PC-3 (cell line): ENCODE data around the gene URB2. TPM values are rescaled to one million over a fixed set of nuclear protein-coding genes. Genes with fewer than 3 reads are reported as not detected.

Source experiments
- ATAC-seq: fragments of 200-7000 bp; cut with Tn5 transposase; 2 replicates; pipeline ENCODE4 v1.9.1; 2020; ENCODE audit warnings: mild to moderate bottlenecking, moderate library complexity
- BruUV-seq: library from RNA; stranded (reverse); fragments of 400-500 nt; replicated peaks from 2 replicates; lab custom pipeline; 2021; lab: Mats Ljungman, UMichigan
- CTCF ChIA-PET: fragments of 300-600 bp; sonication (Branson Sonifier 250); formaldehyde crosslinking; loops from one replicate; lab custom pipeline; 2022; ENCODE audit warnings: antibody characterized with exemption; lab: Charles Lee
- POLR2A ChIA-PET: fragments of 300-600 bp; sonication (Branson Sonifier 250); formaldehyde crosslinking; loops from one replicate; lab custom pipeline; 2022; ENCODE audit warnings: antibody characterized with exemption; ENCODE audit not compliant: unreplicated experiment; lab: Charles Lee
- DNase-seq: peaks from one replicate; pipeline ENCODE4 v3.0.0-alpha.2; 2015
- H2AFZ ChIP-seq: fragments of 300-600 bp; sonication (generic); 2 replicates; pipeline ENCODE4 v1.6.0; 2016; ENCODE audit warnings: antibody characterized with exemption, low read length
- H3F3A ChIP-seq: fragments of 300-600 bp; sonication (generic); one replicate; pipeline ENCODE4 v1.6.0; 2017; ENCODE audit warnings: antibody characterized with exemption, low read length, control low read depth, mild to moderate bottlenecking; ENCODE audit not compliant: unreplicated experiment
- H3K27ac ChIP-seq: fragments of 300-600 bp; sonication (generic); 2 replicates; pipeline ENCODE4 v1.5.1; 2016; ENCODE audit warnings: mild to moderate bottlenecking, low read length
- H3K27me3 ChIP-seq: fragments of 300-600 bp; sonication (generic); 2 replicates; pipeline ENCODE4 v1.6.1; 2016; ENCODE audit warnings: low read length, mixed read lengths
- H3K36me3 ChIP-seq: fragments of 300-600 bp; sonication (generic); 2 replicates; pipeline ENCODE4 v1.6.1; 2016; ENCODE audit warnings: low read depth, mixed run types, low read length, mixed read lengths
- H3K4me1 ChIP-seq: fragments of 300-600 bp; sonication (generic); 2 replicates; pipeline ENCODE4 v1.5.1; 2016; ENCODE audit warnings: low read length; ENCODE audit not compliant: insufficient read depth
- H3K4me2 ChIP-seq: fragments of 300-600 bp; sonication (generic); 2 replicates; pipeline ENCODE4 v1.6.0; 2016; ENCODE audit warnings: low read length
- H3K4me3 ChIP-seq: fragments of 300-600 bp; sonication (generic); 2 replicates; pipeline ENCODE4 v1.5.1; 2016; ENCODE audit warnings: mild to moderate bottlenecking, low read length, mixed read lengths
- H3K79me2 ChIP-seq: fragments of 300-600 bp; sonication (generic); 2 replicates; pipeline ENCODE4 v1.6.1; 2017; ENCODE audit warnings: low read length, mixed read lengths
- H3K9ac ChIP-seq: fragments of 300-600 bp; sonication (generic); 2 replicates; pipeline ENCODE4 v1.6.0; 2016; ENCODE audit warnings: mild to moderate bottlenecking, low read length
- H3K9me2 ChIP-seq: fragments of 300-600 bp; sonication (generic); replicated peaks from 2 replicates; pipeline ENCODE4 v1.6.1; 2016; ENCODE audit warnings: mixed run types, low read length, mixed read lengths
- H3K9me3 ChIP-seq: fragments of 300-600 bp; sonication (generic); 2 replicates; pipeline ENCODE4 v1.6.1; 2016; ENCODE audit warnings: low read length, mixed read lengths
- H4K20me1 ChIP-seq: fragments of 300-600 bp; sonication (generic); 2 replicates; pipeline ENCODE4 v1.6.1; 2016; ENCODE audit warnings: low read length, mixed read lengths
- EZH2 ChIP-seq: fragments of 300-600 bp; sonication (generic); IDR thresholded peaks from one replicate; pipeline ENCODE4 v1.6.1; 2017; ENCODE audit warnings: antibody characterized with exemption, mild to moderate bottlenecking, low read length; ENCODE audit not compliant: unreplicated experiment
- EZH2phosphoT487 ChIP-seq: fragments of 300-600 bp; sonication (generic); IDR thresholded peaks from 2 replicates; pipeline ENCODE4 v1.6.1; 2018; ENCODE audit warnings: mild to moderate bottlenecking, antibody characterized with exemption, low read length, borderline replicate concordance
- intact Hi-C: fragments of 100-400 bp; cut with micrococcal nuclease; formaldehyde crosslinking; loops from 2 replicates; pipeline ENCODE4 v1.9.0; 2023
- total RNA-seq: library from RNA; depleted of rRNA; stranded (reverse); fragments of >200 nt; gene quantifications from 2 replicates; pipeline ENCODE4 v1.2.3, GENCODE V29; 2014
- TF ChIP-seq, protein P1 (sequence below): fragments of 300-600 bp; sonication (generic); conservative IDR thresholded peaks from 2 replicates; pipeline ENCODE4 v1.5.1; 2017; ENCODE audit warnings: antibody characterized with exemption, low read depth, mild to moderate bottlenecking, low read length

Gene URB2
- total RNA-seq, 1 experiment from 2014 or later: 26.2 TPM

DNA sequence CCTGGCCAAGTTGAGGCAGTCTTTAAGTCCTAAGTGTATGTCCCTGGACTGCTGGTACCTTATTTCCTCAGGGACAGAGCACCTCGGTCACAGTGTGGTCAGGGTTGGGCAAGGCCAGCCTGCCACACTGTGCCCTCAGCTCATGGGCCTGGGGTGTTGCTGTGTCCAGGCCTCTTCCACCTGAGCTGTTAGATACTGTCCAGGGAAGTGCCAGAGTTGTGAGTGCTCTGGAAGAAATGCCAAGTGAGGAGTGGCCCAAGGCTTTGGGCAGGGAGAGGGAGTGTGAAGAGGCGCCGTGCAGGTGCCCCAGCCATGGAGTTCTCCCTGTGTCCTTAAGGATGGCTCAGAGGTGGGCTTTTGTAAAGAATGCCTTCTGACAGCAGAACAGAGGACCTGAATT is 15.3 kb downstream of the URB2 start:
- H4K20me1 ChIP-seq: peaks cover 28% of the 10 kb centered on the region
- TF ChIP-seq, protein P1, sequence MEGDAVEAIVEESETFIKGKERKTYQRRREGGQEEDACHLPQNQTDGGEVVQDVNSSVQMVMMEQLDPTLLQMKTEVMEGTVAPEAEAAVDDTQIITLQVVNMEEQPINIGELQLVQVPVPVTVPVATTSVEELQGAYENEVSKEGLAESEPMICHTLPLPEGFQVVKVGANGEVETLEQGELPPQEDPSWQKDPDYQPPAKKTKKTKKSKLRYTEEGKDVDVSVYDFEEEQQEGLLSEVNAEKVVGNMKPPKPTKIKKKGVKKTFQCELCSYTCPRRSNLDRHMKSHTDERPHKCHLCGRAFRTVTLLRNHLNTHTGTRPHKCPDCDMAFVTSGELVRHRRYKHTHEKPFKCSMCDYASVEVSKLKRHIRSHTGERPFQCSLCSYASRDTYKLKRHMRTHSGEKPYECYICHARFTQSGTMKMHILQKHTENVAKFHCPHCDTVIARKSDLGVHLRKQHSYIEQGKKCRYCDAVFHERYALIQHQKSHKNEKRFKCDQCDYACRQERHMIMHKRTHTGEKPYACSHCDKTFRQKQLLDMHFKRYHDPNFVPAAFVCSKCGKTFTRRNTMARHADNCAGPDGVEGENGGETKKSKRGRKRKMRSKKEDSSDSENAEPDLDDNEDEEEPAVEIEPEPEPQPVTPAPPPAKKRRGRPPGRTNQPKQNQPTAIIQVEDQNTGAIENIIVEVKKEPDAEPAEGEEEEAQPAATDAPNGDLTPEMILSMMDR: no peak
- TF ChIP-seq EZH2phosphoT487 (no peak), EZH2 (no peak)
- H3K27me3 ChIP-seq: no peaks in the 10 kb centered on the region
- no peak overlapping the region for H3K9ac ChIP-seq
- ATAC-seq (no peak), DNase-seq (no peak)
- ChIA-PET POLR2A (no interaction called here), CTCF (no interaction called here)
- peaks cover 52% of the 10 kb centered on the region for H3K36me3 ChIP-seq
- intact Hi-C loops: no loop called here
- no peaks in the 10 kb centered on the region for H3F3A ChIP-seq
- no peak overlapping the region for H2AFZ ChIP-seq
- H3K9me2 ChIP-seq: no peaks in the 10 kb centered on the region
- no peak overlapping the region for H3K4me3 ChIP-seq
- H3K4me2 ChIP-seq: no peak overlapping the region
- no peaks in the 10 kb centered on the region for H3K9me3 ChIP-seq
- no TSS peak for BruUV-seq
- H3K4me1 ChIP-seq: no peaks in the 10 kb centered on the region
- peaks cover 71% of the 10 kb centered on the region for H3K79me2 ChIP-seq
- H3K27ac ChIP-seq: no peak overlapping the region

DNA sequence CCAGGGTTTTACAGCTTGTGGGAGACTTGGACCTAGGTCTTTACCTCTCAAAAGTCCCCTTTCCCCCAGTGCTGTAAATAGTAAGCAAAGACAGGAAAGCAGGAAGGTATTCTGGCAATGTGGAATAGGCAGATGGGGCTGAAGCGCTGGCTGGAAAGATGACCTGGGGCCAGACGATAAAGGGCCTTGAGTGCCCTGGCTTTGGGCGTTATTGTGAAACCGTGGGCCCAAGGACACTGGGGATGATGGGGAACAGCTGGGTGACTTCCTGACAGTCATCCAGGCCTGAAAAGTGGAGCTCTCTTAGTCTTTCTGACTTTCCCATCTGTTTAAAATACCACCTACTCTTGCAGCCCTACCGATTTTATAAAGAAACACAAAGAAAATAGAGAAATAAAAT is 16.3 kb downstream of the URB2 start:
- Histone ChIP-seq H3K9me3 (no peaks in the 10 kb centered on the region), H3K4me3 (no peak overlapping the region), H2AFZ (no peak overlapping the region), H3K4me1 (no peaks in the 10 kb centered on the region), H3K27ac (no peak overlapping the region), H3K9me2 (no peaks in the 10 kb centered on the region), H3K9ac (no peak overlapping the region), H3K4me2 (no peak overlapping the region), H4K20me1 (peaks cover 28% of the 10 kb centered on the region), H3K27me3 (no peaks in the 10 kb centered on the region), H3F3A (no peaks in the 10 kb centered on the region), H3K36me3 (peaks cover 52% of the 10 kb centered on the region), H3K79me2 (peaks cover 60% of the 10 kb centered on the region)
- ChIA-PET CTCF (no interaction called here), POLR2A (no interaction called here)
- no peak for TF ChIP-seq EZH2phosphoT487
- no peak for TF ChIP-seq EZH2
- TF ChIP-seq, protein P1: no peak
- no TSS peak for BruUV-seq
- intact Hi-C loops: no loop called here
- no peak for ATAC-seq
- DNase-seq: no peak

DNA sequence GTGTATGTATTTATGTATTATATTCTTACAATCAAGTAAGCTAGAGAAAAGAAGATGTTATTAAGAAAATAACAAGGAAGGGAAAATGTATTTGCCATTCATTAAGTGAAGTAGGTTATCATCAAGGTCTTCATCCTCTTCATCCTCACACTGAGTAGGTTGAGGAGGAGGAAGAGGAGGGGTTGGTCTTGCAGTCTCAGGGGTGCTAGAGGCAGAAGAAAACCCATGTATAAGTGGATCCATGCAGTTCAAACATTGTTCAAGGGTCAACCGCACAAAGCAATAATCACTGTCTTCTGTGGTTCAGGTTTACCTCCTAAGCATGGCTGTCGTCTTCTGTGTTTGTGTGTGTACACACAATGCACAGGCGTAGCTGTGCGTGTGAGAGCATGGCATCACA is 16.9 kb downstream of the URB2 start:
- H4K20me1 ChIP-seq: peaks cover 28% of the 10 kb centered on the region
- no peak overlapping the region for H3K27ac ChIP-seq
- no peak overlapping the region for H2AFZ ChIP-seq
- H3K4me3 ChIP-seq: no peak overlapping the region
- H3K79me2 ChIP-seq: peaks cover 54% of the 10 kb centered on the region
- no peak overlapping the region for H3K9ac ChIP-seq
- H3K9me2 ChIP-seq: no peaks in the 10 kb centered on the region
- H3K27me3 ChIP-seq: no peaks in the 10 kb centered on the region
- no peak for DNase-seq
- ATAC-seq: no peak
- H3K36me3 ChIP-seq: peaks cover 53% of the 10 kb centered on the region
- intact Hi-C loops: no loop called here
- POLR2A ChIA-PET: no interaction called here
- H3K9me3 ChIP-seq: no peaks in the 10 kb centered on the region
- no peak overlapping the region for H3K4me2 ChIP-seq
- no TSS peak for BruUV-seq
- TF ChIP-seq, protein P1: no peak
- TF ChIP-seq EZH2 (no peak), EZH2phosphoT487 (no peak)
- H3F3A ChIP-seq: no peaks in the 10 kb centered on the region
- no peaks in the 10 kb centered on the region for H3K4me1 ChIP-seq
- CTCF ChIA-PET: no interaction called here
